Left ventricle myocardium inferior (tissue), 1 donor: Measurements from ENCODE around the gene NOXO1. TPM values are rescaled to one million over a fixed set of nuclear protein-coding genes. Genes with fewer than 3 reads are reported as not detected.

Experiments used
- DNase-seq: peaks from one replicate; pipeline ENCODE4 v3.0.0-alpha.2; 2020
- H3K27ac ChIP-seq: fragments of 200-600 bp; replicated peaks from 2 replicates; pipeline ENCODE4 v1.8.0; 2021
- H3K27me3 ChIP-seq: fragments of 200-600 bp; 2 replicates; pipeline ENCODE4 v1.8.0; 2021; ENCODE audit warnings: low read depth
- H3K36me3 ChIP-seq: fragments of 200-600 bp; 2 replicates; pipeline ENCODE4 v1.8.0; 2021
- H3K4me1 ChIP-seq: fragments of 200-600 bp; 2 replicates; pipeline ENCODE4 v1.8.0; 2021
- H3K4me3 ChIP-seq: fragments of 200-600 bp; 2 replicates; pipeline ENCODE4 v1.8.0; 2021; ENCODE audit warnings: mild to moderate bottlenecking, moderate library complexity
- H3K9me3 ChIP-seq: fragments of 200-600 bp; replicated peaks from 2 replicates; pipeline ENCODE4 v1.8.0; 2021
- intact Hi-C: fragments of 100-400 bp; cut with micrococcal nuclease; formaldehyde crosslinking; loops from one replicate; pipeline ENCODE4 v1.11.0; 2022
- total RNA-seq: library from RNA; stranded (reverse); fragmentation: NEBNext Ultra II Directional; extraction: Animal tissue kit (Norgen Biotek cat#: 25700); gene quantifications from one replicate; pipeline ENCODE4 v1.2.1, GENCODE V29; 2021
- TF ChIP-seq, protein P1 (sequence below): fragments of 200-600 bp; IDR thresholded peaks from 2 replicates; pipeline ENCODE4 v1.8.0; 2021; ENCODE audit warnings: antibody characterized with exemption, mild to moderate bottlenecking, borderline replicate concordance
- donor health status: DM: no; HTN: yes; CAD: no; lungs with severe emphysema.

Gene NOXO1
- total RNA-seq, 1 donor from 2014 or later = not detected

DNA sequence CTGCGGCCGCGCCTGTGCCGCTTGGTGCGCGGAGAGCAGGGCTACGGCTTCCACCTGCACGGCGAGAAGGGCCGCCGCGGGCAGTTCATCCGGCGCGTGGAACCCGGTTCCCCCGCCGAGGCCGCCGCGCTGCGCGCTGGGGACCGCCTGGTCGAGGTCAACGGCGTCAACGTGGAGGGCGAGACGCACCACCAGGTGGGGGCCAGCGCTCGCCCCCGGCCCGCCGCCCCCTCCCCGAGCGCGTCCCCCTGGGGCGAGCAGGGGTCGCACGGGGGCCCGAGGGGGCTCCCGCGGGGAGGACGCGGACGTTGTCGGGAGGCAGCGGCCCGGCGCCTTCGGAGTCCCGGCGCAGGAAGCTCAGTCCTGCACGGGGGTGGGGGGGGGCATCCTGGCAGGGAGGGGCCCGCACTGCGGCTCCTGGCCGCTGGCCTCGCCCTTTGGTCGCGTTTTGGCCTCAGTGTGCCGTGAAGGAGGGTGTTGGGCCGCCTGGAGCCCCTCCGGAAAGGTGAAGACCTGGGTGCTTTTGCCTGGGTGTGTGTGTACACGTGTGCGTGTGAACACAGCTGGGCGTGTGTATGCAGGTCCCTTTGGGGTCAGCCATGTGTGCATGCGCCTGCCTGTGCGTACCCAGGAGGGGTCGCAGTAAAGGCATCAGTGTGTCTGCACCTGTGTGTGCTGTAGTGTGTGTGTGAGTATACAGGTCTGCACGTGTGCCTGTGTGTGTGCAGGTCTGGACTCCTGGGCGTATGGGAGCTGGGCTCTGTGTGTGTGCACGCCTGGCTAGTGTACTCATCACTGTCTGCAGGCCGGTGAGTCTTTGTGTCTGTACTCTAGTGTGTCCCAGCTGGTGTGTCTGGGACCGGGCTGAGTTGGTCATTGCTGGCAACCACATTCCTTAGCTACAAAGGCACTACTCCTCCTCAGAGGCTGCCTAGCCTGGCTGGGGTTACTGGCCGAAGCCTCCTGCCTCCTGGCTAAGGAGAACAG, 46.0 kb upstream of the NOXO1 start:
- Histone ChIP-seq H3K9me3 (no peaks in the 10 kb centered on the region), H3K36me3 (peaks cover 12% of the 10 kb centered on the region), H3K27ac (peak overlapping the region; percentile 98), H3K4me1 (peaks cover 79% of the 10 kb centered on the region), H3K27me3 (peaks cover 4% of the 10 kb centered on the region), H3K4me3 (peak overlapping the region; percentile 91)
- intact Hi-C loops = loop anchor here (10.0 kb wide), 1 partner anchor 117 kb away; the partner anchor contains the start of gene RAB26
- TF ChIP-seq, protein P1, sequence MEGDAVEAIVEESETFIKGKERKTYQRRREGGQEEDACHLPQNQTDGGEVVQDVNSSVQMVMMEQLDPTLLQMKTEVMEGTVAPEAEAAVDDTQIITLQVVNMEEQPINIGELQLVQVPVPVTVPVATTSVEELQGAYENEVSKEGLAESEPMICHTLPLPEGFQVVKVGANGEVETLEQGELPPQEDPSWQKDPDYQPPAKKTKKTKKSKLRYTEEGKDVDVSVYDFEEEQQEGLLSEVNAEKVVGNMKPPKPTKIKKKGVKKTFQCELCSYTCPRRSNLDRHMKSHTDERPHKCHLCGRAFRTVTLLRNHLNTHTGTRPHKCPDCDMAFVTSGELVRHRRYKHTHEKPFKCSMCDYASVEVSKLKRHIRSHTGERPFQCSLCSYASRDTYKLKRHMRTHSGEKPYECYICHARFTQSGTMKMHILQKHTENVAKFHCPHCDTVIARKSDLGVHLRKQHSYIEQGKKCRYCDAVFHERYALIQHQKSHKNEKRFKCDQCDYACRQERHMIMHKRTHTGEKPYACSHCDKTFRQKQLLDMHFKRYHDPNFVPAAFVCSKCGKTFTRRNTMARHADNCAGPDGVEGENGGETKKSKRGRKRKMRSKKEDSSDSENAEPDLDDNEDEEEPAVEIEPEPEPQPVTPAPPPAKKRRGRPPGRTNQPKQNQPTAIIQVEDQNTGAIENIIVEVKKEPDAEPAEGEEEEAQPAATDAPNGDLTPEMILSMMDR = no peak
- DNase-seq = no peak

GRCh38 chr16:2026461-2027023, 45.3 kb upstream of the NOXO1 start, which contains the start of gene NHERF2:
Gene NHERF2 (plus strand): TSS chr16:2026902. CDS start chr16:2027006, 104 bp downstream.
- Histone ChIP-seq H3K4me1 (peaks cover 74% of the 10 kb centered on the region), H3K27ac (peak within 1 kb of the TSS; percentile 98), H3K4me3 (peak within 1 kb of the TSS; percentile 91), H3K36me3 (peaks cover 12% of the 10 kb centered on the region), H3K27me3 (peaks cover 12% of the 10 kb centered on the region), H3K9me3 (no peaks in the 10 kb centered on the region)
- TF ChIP-seq, protein P1 = no peak
- peak; percentile 55 for DNase-seq
- intact Hi-C loops = loop anchor here (10.0 kb wide), 1 partner anchor 118 kb away; the partner anchor contains the start of gene RAB26

DNA sequence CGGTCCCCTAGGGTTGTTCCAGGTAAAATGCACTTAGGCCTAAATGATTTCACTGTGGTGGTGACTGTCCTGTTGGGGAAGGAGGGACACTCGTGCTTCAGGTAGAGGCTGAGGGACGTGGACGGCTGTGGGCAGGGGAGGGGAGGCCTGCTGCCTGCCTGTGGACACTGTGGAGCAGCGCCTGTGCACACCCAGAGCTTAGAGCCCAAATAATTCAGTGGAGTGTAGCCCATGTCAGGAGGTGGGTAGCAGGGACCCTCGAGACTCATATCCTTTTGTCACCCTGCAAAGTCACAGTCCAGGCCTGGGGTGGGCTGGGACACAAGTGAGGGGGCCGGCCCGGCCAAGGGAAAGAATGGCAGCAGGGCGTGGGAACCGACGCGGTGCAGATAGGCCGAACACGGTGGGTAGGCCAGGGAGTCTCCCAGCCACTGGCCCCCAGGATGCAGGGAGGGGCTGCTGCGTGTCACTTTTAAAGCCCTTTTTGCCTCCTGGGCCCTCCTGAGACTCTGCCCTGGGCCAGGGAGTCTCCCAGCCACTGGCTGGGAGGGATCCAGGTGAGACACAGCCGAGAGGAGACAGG, 44.7 kb upstream of the NOXO1 start:
- H3K4me3 ChIP-seq = peak overlapping the region; percentile 91
- no peak for DNase-seq
- intact Hi-C loops = loop anchor here (10.0 kb wide), 1 partner anchor 119 kb away; the partner anchor contains the start of gene RAB26
- H3K27me3 ChIP-seq = peaks cover 17% of the 10 kb centered on the region
- H3K27ac ChIP-seq = peak overlapping the region; percentile 98
- peaks cover 74% of the 10 kb centered on the region for H3K4me1 ChIP-seq
- TF ChIP-seq, protein P1 = no peak
- peaks cover 12% of the 10 kb centered on the region for H3K36me3 ChIP-seq
- H3K9me3 ChIP-seq = no peaks in the 10 kb centered on the region

DNA sequence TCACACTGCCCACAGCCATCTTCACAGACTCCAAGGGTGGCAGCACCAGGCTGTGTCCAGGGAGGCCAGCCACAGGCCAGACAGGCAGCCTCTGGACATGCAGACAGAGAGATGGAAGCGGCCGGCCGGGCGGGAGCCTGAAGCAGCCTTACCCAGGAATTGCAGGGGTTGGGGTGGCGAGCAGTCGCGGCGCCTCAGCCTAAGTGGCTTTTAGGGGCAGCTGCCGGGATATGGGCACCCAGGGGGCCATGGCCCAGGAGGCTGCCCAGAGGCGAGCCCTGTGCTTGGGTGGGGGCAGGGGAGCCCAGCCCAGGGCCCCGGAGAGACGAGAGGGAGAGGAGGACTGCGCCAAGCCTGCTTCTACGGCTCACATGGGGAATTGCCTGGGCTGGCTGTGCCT, 44.0 kb upstream of the NOXO1 start:
- intact Hi-C loops = loop anchor here (10.0 kb wide), 1 partner anchor 120 kb away; the partner anchor contains the start of gene RAB26
- Histone ChIP-seq H3K36me3 (peaks cover 7% of the 10 kb centered on the region), H3K4me1 (peaks cover 80% of the 10 kb centered on the region), H3K9me3 (no peaks in the 10 kb centered on the region), H3K27me3 (peaks cover 25% of the 10 kb centered on the region), H3K4me3 (peak overlapping the region; percentile 91), H3K27ac (peak overlapping the region; percentile 98)
- DNase-seq = peak; percentile 14
- TF ChIP-seq, protein P1 = no peak

DNA sequence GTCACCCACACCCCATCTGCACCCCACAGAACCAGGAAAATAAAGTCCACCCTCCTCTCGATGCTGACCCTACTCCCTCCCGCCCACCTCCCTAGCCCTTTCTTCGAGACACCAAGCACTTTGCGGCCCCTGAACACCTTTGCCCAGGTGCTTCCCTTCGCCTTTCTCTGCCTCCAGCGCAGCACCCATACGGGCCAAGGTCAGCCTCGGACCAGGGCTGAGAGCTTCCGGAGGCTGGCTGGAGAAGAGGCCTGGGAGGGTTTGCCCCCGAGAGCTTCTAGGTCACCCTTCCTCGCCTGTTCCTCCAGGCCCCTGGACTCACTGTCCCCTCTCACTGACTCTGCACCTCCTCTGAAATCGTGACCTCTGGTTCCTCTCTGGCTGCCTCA, 42.8 kb upstream of the NOXO1 start:
- H3K36me3 ChIP-seq = no peaks in the 10 kb centered on the region
- H3K27me3 ChIP-seq = peaks cover 37% of the 10 kb centered on the region
- H3K4me3 ChIP-seq = peak overlapping the region; percentile 60
- peaks cover 77% of the 10 kb centered on the region for H3K4me1 ChIP-seq
- TF ChIP-seq, protein P1 = no peak
- peak overlapping the region; percentile 98 for H3K27ac ChIP-seq
- intact Hi-C loops = loop anchor here (10.0 kb wide), 1 partner anchor 121 kb away; the partner anchor contains the start of gene RAB26
- H3K9me3 ChIP-seq = no peaks in the 10 kb centered on the region
- peak; percentile 17 for DNase-seq
